ENCODE results near the gene TMEM234. TPM values are rescaled to one million over a fixed set of nuclear protein-coding genes. Genes with fewer than 3 reads are reported as not detected.
A peak's percentile ranks its signal among the peaks of the same experiment; 100 is the strongest.

TMEM234 gene
- total RNA-seq, 1 donor from 2014 or later = 27.9 TPM

- Mint-ChIP-seq H3K9me3 (ENCODE audit: unreplicated experiment) (no peaks in the 10 kb centered on the region), H3K4me1 (ENCODE audit: unreplicated experiment) (peaks cover 7% of the 10 kb centered on the region), H3K4me3 (ENCODE audit: unreplicated experiment) (no peak overlapping the region), H3K27ac (ENCODE audit: unreplicated experiment) (no peak overlapping the region), H3K36me3 (ENCODE audit: unreplicated experiment) (peaks cover 5% of the 10 kb centered on the region), H3K27me3 (ENCODE audit: unreplicated experiment) (no peaks in the 10 kb centered on the region)
- DNase-seq (ENCODE audit: extremely low spot score, unreplicated experiment) = no peak
- TF ChIP-seq, protein P1, sequence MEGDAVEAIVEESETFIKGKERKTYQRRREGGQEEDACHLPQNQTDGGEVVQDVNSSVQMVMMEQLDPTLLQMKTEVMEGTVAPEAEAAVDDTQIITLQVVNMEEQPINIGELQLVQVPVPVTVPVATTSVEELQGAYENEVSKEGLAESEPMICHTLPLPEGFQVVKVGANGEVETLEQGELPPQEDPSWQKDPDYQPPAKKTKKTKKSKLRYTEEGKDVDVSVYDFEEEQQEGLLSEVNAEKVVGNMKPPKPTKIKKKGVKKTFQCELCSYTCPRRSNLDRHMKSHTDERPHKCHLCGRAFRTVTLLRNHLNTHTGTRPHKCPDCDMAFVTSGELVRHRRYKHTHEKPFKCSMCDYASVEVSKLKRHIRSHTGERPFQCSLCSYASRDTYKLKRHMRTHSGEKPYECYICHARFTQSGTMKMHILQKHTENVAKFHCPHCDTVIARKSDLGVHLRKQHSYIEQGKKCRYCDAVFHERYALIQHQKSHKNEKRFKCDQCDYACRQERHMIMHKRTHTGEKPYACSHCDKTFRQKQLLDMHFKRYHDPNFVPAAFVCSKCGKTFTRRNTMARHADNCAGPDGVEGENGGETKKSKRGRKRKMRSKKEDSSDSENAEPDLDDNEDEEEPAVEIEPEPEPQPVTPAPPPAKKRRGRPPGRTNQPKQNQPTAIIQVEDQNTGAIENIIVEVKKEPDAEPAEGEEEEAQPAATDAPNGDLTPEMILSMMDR (IDR thresholded peaks at IDR 0.05) = no peak
Measured at GRCh38 chr1:32216566-32216965, 5.6 kb downstream of the TMEM234 start.

GRCh38 chr1:32215629-32216480, 6.3 kb downstream of the TMEM234 start:
- Mint-ChIP-seq H3K27ac (ENCODE audit: unreplicated experiment) (no peak overlapping the region), H3K4me3 (ENCODE audit: unreplicated experiment) (no peak overlapping the region)
- TF ChIP-seq, protein P1 (IDR thresholded peaks at IDR 0.05) = peak; percentile 85

GRCh38 chr1:32208891-32209328, 13.2 kb downstream of the TMEM234 start, which contains the start of gene DCDC2B:
Gene DCDC2B, plus strand, starts transcription at chr1:32209089. Its CDS starts 5 bp downstream, at chr1:32209094.
- no peak within 1 kb of the TSS for H3K4me3 Mint-ChIP-seq (ENCODE audit: unreplicated experiment)
- DNase-seq (ENCODE audit: extremely low spot score, unreplicated experiment) = no peak
- H3K36me3 Mint-ChIP-seq (ENCODE audit: unreplicated experiment) = no peaks in the 10 kb centered on the region
- H3K27me3 Mint-ChIP-seq (ENCODE audit: unreplicated experiment) = no peaks in the 10 kb centered on the region
- peak within 1 kb of the TSS; percentile 32 for H3K27ac Mint-ChIP-seq (ENCODE audit: unreplicated experiment)
- TF ChIP-seq, protein P1 (IDR thresholded peaks at IDR 0.05) = no peak
- no peaks in the 10 kb centered on the region for H3K9me3 Mint-ChIP-seq (ENCODE audit: unreplicated experiment)
- H3K4me1 Mint-ChIP-seq (ENCODE audit: unreplicated experiment) = peaks cover 12% of the 10 kb centered on the region

More at GRCh38 chr1:32215629-32216480, 6.3 kb downstream of the TMEM234 start:
- Mint-ChIP-seq H3K36me3 (ENCODE audit: unreplicated experiment) (peaks cover 5% of the 10 kb centered on the region), H3K4me1 (ENCODE audit: unreplicated experiment) (peaks cover under 1% of the 10 kb centered on the region), H3K9me3 (ENCODE audit: unreplicated experiment) (no peaks in the 10 kb centered on the region), H3K27me3 (ENCODE audit: unreplicated experiment) (no peaks in the 10 kb centered on the region)
- no peak for DNase-seq (ENCODE audit: extremely low spot score, unreplicated experiment)

- DNase-seq (ENCODE audit: extremely low spot score, unreplicated experiment) = no peak
- Mint-ChIP-seq H3K4me1 (ENCODE audit: unreplicated experiment) (peaks cover 12% of the 10 kb centered on the region), H3K27ac (ENCODE audit: unreplicated experiment) (no peak overlapping the region), H3K36me3 (ENCODE audit: unreplicated experiment) (no peaks in the 10 kb centered on the region), H3K27me3 (ENCODE audit: unreplicated experiment) (no peaks in the 10 kb centered on the region), H3K4me3 (ENCODE audit: unreplicated experiment) (no peak overlapping the region), H3K9me3 (ENCODE audit: unreplicated experiment) (no peaks in the 10 kb centered on the region)
- TF ChIP-seq, protein P1 (IDR thresholded peaks at IDR 0.05) = no peak
Measured at GRCh38 chr1:32208469-32208868, 13.7 kb downstream of the TMEM234 start.

Measured in osteocyte (in vitro differentiated cells).